ENCODE data around the gene NUBPL.

DNA sequence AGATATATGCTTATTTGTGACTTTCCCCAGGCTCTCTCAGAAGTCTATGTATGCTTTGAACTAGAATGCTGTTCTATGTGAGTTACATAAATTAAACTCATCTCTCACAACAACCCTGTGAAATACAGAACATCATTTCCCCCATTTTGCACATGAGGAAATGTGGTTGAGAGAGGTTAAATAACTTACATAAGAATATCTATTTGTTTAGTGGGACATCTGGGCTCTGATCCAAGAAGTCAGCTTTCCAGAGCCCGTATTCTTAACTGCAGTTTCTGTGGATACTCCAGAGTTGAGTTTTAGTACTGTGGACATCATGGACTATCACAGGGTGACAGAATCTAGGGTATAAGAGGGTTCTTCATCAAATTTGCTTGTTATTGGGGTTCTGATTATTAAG, 273.4 kb downstream of the NUBPL start:
- TF ChIP-seq, protein P1, sequence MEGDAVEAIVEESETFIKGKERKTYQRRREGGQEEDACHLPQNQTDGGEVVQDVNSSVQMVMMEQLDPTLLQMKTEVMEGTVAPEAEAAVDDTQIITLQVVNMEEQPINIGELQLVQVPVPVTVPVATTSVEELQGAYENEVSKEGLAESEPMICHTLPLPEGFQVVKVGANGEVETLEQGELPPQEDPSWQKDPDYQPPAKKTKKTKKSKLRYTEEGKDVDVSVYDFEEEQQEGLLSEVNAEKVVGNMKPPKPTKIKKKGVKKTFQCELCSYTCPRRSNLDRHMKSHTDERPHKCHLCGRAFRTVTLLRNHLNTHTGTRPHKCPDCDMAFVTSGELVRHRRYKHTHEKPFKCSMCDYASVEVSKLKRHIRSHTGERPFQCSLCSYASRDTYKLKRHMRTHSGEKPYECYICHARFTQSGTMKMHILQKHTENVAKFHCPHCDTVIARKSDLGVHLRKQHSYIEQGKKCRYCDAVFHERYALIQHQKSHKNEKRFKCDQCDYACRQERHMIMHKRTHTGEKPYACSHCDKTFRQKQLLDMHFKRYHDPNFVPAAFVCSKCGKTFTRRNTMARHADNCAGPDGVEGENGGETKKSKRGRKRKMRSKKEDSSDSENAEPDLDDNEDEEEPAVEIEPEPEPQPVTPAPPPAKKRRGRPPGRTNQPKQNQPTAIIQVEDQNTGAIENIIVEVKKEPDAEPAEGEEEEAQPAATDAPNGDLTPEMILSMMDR (IDR thresholded peaks at IDR 0.05), result no peak
- TF ChIP-seq EP300 (IDR thresholded peaks at IDR 0.05; ENCODE audit: low read depth), result no peak
